ENCODE results near the gene LRRC8D. TPM values are rescaled to one million over a fixed set of nuclear protein-coding genes. Genes with fewer than 3 reads are reported as not detected.

The LRRC8D gene
- total RNA-seq, 1 donor from 2014 or later = 36.0 TPM

DNA sequence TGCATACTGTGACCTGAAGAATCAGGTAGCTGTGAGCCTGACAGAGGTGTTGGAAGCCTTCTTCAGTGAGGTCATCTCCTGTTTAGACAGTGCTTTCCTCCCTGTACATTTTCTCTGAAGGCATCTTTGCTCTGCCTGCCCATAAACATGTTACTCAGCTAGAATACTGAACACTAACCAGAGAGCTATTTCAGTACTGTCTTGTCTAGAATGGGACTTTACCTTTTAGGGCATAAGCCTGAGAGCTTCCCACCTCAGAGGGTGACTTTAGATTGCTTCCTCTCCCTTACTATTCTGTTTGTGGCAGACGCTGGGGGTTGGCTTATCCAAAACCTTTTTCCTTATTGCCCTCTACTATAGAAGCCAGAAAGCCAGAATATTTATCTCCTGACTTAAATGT, 150.8 kb downstream of the LRRC8D start:
- DNase-seq = no peak
- ATAC-seq (ENCODE audit: low read depth) = no peak
- no peaks in the 10 kb centered on the region for H3K9me3 Mint-ChIP-seq
- intact Hi-C loops (cut with micrococcal nuclease) = no loop called here
- peaks cover 5% of the 10 kb centered on the region for H3K4me1 Mint-ChIP-seq
- no peak overlapping the region for H3K4me3 Mint-ChIP-seq
- TF ChIP-seq, protein P1, sequence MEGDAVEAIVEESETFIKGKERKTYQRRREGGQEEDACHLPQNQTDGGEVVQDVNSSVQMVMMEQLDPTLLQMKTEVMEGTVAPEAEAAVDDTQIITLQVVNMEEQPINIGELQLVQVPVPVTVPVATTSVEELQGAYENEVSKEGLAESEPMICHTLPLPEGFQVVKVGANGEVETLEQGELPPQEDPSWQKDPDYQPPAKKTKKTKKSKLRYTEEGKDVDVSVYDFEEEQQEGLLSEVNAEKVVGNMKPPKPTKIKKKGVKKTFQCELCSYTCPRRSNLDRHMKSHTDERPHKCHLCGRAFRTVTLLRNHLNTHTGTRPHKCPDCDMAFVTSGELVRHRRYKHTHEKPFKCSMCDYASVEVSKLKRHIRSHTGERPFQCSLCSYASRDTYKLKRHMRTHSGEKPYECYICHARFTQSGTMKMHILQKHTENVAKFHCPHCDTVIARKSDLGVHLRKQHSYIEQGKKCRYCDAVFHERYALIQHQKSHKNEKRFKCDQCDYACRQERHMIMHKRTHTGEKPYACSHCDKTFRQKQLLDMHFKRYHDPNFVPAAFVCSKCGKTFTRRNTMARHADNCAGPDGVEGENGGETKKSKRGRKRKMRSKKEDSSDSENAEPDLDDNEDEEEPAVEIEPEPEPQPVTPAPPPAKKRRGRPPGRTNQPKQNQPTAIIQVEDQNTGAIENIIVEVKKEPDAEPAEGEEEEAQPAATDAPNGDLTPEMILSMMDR (IDR thresholded peaks at IDR 0.05) = no peak
- H3K27ac Mint-ChIP-seq = no peak overlapping the region
- POLR2A ChIA-PET = interaction anchor here (0.5 kb wide), 1 partner anchor 1123 kb away, joined by 3 read pairs; no protein-coding TSS in a partner anchor
- H3K27me3 Mint-ChIP-seq = no peaks in the 10 kb centered on the region
- CTCF ChIA-PET = no interaction called here
- no peaks in the 10 kb centered on the region for H3K36me3 Mint-ChIP-seq (ENCODE audit: low read depth)

DNA sequence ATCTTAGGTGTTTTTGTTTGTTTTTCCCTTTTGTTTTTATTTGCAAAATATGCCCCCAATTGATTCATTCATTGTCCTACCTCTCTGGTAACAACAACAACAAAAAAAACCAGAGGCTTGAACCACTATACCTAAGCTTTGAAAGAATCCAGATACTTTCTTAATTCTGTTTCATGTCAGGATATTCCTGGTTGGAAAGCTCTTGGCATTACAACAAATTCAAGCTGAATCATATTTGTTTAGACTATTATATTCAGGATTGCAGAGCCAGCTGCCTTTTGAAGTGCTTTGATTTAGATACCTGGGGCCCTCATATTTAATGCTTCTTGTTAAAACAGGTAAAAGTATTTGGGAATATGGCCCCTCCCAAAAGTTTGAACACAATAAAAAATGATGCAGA, 151.2 kb downstream of the LRRC8D start:
- DNase-seq = no peak
- TF ChIP-seq, protein P1 (IDR thresholded peaks at IDR 0.05) = no peak
- Mint-ChIP-seq H3K36me3 (ENCODE audit: low read depth) (no peaks in the 10 kb centered on the region), H3K27me3 (no peaks in the 10 kb centered on the region), H3K27ac (no peak overlapping the region), H3K9me3 (no peaks in the 10 kb centered on the region), H3K4me1 (peaks cover 2% of the 10 kb centered on the region), H3K4me3 (no peak overlapping the region)
- CTCF ChIA-PET = no interaction called here
- intact Hi-C loops (cut with micrococcal nuclease) = no loop called here
- ATAC-seq (ENCODE audit: low read depth) = no peak
- POLR2A ChIA-PET = no interaction called here

DNA sequence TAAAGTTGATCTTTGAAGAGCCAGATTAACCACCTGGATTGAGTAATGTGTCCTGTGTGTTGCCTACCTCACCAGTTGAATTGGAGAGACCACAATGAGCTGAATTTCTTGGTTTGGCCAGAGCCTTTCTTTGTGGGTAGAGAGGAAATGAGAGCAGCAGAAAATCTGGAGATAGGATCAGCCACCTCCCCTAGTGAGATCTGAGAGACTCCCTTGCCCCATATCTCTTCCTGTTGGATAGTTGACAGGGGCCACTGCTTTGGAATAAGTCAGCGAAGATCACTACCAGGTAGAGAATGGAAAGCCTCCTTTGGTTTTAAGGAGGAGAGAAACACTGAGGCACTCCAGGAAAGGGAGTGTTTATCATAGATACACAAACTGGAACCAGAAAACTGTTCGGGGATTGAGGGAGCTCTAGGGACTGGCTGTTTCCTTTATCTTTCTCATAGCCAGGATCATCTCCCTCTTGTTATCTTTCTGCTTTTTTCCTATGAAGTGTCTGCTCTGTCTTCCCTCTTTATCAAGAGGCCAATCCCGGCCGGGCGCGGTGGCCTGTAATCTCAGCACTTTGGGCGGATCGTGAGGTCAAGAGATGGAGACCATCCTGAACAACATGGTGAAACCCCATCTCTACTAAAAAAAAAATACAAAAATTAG, 152.8 kb downstream of the LRRC8D start:
- TF ChIP-seq, protein P1 (IDR thresholded peaks at IDR 0.05) = no peak
- DNase-seq (no peak), ATAC-seq (ENCODE audit: low read depth) (no peak)
- H3K36me3 Mint-ChIP-seq (ENCODE audit: low read depth) = no peaks in the 10 kb centered on the region
- intact Hi-C loops (cut with micrococcal nuclease) = no loop called here
- H3K27ac Mint-ChIP-seq = no peak overlapping the region
- no peaks in the 10 kb centered on the region for H3K4me1 Mint-ChIP-seq
- no peaks in the 10 kb centered on the region for H3K9me3 Mint-ChIP-seq
- no peaks in the 10 kb centered on the region for H3K27me3 Mint-ChIP-seq
- ChIA-PET POLR2A (no interaction called here), CTCF (interaction anchor here (1.5 kb wide), 1 partner anchor 12 kb away, joined by 3 read pairs; no protein-coding TSS in a partner anchor)
- no peak overlapping the region for H3K4me3 Mint-ChIP-seq

DNA sequence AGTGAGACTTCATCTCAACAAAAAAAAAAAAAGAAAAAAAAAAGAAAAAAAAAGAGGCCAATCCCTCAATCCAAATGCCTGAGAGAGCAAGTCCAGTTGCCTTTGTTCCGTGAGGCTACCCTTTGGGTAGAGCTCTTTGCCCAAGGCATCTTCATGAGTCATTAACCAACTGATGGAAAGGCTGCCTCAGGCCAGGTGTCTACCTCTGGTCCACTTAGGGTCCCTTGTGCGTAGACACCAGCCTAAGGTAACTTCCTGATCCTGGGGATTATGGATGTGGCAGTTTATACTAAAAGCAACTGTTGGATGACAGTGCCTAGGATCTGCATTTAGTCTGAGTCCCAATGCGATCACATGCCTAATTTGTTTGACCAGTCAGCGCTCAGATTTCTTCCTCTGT, 153.4 kb downstream of the LRRC8D start:
- ATAC-seq (ENCODE audit: low read depth) = no peak
- H3K4me3 Mint-ChIP-seq = no peak overlapping the region
- ChIA-PET CTCF (interaction anchor here (1.5 kb wide), 1 partner anchor 12 kb away, joined by 3 read pairs; no protein-coding TSS in a partner anchor), POLR2A (no interaction called here)
- H3K27me3 Mint-ChIP-seq = no peaks in the 10 kb centered on the region
- DNase-seq = no peak
- intact Hi-C loops (cut with micrococcal nuclease) = no loop called here
- H3K27ac Mint-ChIP-seq = no peak overlapping the region
- H3K9me3 Mint-ChIP-seq = no peaks in the 10 kb centered on the region
- H3K4me1 Mint-ChIP-seq = no peaks in the 10 kb centered on the region
- TF ChIP-seq, protein P1 (IDR thresholded peaks at IDR 0.05) = no peak
- no peaks in the 10 kb centered on the region for H3K36me3 Mint-ChIP-seq (ENCODE audit: low read depth)

DNA sequence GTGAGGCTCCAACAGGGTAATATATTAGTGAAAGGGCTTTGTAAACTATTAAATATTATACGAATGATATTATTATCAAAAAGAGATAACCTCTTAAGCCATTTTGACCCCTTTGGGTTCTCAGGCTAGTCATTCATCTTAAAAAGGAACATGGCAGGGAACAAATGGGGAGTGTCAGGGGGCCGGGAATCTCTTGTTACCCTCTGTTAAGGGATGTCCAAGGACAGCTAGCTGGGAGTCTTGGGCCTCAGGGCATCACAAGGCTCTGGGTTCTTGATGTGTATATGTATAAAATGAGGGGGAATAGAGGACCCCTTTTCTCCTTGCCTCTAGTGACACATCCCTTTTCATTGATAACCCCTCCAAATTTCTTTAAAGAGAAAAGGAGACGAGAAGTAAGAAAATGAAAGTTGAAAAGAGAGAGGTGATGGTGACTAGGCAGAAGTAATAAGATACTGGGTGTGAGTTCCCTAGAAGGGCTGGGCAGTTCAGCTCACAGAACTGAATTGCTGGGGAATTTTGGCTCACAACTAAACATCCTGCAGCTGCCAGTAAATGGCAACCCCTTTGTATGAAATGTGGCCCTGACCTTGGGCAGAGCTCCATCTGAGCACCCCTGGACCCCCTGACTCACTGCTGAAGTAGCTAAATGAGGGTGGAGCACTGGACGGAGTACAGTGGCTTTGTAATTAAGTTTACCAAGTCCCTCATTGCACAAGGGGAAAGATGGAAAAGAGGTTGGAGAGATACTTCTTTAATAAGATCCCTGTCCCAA, 154.1 kb downstream of the LRRC8D start:
- Mint-ChIP-seq H3K9me3 (no peaks in the 10 kb centered on the region), H3K36me3 (ENCODE audit: low read depth) (no peaks in the 10 kb centered on the region), H3K4me3 (no peak overlapping the region), H3K4me1 (no peaks in the 10 kb centered on the region), H3K27me3 (no peaks in the 10 kb centered on the region), H3K27ac (no peak overlapping the region)
- CTCF ChIA-PET = interaction anchor here (0.9 to 1.5 kb wide), 2 partner anchors 11 to 170 kb away, joined by 3 read pairs; no protein-coding TSS in a partner anchor
- POLR2A ChIA-PET = no interaction called here
- TF ChIP-seq, protein P1 (IDR thresholded peaks at IDR 0.05) = no peak
- DNase-seq (no peak), ATAC-seq (ENCODE audit: low read depth) (no peak)
- intact Hi-C loops (cut with micrococcal nuclease) = no loop called here

Data from activated B cell treated with CpG ODN at 0.5 μM for 24 hours (primary cell).